Hematopoietic multipotent progenitor cell treated with erythropoietin and hydrocortisone succinate and interleukin-3 and kit ligand, for 6 days (in vitro differentiated cells): Measurements from ENCODE around the gene CACNA1F.

ENCODE experiments used
- DNase-seq: peaks from one replicate; pipeline ENCODE4 v3.0.0-alpha.2; 2015

Gene CACNA1F

DNA sequence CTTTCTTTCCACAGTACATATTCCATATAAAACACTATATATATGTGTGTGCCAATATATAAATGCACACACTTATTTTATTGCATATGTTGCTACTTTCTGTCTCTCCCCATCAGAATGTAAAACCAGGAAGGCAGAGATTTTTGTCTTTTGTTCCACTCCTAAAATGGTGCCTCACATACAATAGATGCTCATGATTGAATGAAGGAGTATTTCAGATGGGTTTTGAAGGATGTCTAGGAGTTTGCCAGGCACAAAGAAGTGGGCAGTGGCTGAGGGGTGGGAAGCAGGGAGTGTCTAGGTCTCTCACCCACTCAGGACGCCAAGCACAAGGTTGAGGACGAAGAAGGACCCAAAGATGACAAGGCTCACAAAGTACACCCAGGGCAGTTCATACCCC is 5.4 kb downstream of the CACNA1F start:
- no peak for DNase-seq

GRCh38 chrX:49226946-49227345 is 6.2 kb downstream of the CACNA1F start:
- no peak for DNase-seq

GRCh38 chrX:49225858-49226257 is 7.3 kb downstream of the CACNA1F start:
- DNase-seq: no peak

DNA sequence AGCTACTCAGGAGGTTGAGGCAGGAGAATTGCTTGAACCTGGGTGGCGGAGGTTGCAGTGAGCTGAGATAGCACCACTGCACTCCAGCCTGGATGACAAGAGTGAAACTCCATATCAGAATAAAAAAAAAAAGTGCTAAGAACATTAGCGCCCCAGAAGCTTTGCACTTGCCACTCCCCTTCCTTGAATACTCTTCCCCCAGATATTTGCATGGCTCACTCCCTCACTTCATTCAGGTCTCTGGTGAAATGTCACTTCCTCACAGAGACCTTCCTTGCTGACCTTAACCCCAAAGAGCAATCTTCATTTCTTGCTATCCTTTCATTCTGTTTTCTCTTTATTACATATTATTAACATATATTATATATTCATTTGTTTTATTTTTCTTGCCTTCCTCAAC is 11.3 kb downstream of the CACNA1F start:
- no peak for DNase-seq

- DNase-seq: no peak
Measured at GRCh38 chrX:49220100-49220499, 13.0 kb downstream of the CACNA1F start.

DNA sequence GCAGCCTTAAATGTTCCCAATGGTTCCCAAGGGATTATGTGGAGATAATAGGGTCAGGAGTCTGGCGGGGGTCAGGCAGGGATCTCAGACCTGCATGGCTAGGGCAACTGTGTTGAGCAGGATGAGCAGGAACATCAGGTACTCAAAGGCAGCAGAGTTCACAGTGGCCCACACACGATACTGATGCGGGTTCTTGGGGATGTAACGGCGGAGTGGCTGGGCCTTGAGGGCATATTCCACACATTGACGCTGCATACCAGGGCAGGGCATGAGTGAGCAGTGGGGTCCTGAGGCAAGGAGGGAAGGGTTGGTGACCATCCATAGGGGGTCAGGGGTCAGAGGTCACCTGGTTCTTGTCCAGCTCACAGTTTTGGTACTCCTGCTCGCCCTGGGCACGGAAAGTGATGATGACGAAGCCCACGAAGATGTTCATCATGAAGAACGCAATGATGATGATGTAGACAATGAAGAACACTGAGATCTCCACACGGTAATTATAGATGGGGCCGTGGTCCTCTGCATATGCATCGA is 18.1 kb downstream of the CACNA1F start:
- no peak for DNase-seq

DNA sequence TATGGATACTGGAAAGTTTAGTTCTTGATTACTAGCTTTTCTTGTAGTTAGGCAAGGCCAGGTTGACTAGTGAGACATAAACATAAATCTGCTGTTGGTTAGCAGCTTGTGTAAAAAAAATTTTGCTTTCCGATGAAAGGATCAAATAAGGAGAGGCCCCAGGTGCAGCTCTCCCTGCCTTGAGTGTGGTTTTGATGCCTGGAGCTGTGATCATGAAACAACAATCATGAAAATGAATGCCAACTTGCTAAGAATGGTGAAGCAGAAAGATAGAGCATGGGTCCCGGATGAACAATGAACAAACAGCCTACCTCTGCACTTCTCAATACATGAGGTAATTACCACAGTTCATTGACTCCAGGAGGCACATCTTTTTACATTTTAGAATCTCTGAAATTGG is 18.7 kb downstream of the CACNA1F start:
- DNase-seq: no peak

DNA sequence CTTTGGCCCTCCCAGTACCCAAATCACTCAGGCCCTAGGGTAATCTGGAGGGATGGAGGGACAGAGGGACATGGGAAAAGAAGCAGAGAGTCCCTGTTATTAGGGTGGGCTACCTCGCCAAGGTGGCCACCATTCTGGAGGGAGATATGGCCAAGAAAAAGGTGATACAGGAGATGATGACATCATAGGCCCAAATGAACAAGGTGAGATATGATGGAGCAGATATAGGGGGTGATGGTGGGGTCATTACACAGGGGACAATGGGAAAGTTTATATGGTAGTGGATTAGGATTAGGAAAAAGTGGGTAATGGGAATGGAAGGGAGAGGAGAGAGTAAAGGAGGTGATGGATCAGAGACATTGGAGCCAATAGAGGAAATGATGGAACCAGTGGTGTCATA is 20.3 kb downstream of the CACNA1F start:
- DNase-seq: no peak

GRCh38 chrX:49212209-49212608 is 20.9 kb downstream of the CACNA1F start:
- DNase-seq: no peak

GRCh38 chrX:49211074-49211473 is 22.1 kb downstream of the CACNA1F start:
- no peak for DNase-seq

DNA sequence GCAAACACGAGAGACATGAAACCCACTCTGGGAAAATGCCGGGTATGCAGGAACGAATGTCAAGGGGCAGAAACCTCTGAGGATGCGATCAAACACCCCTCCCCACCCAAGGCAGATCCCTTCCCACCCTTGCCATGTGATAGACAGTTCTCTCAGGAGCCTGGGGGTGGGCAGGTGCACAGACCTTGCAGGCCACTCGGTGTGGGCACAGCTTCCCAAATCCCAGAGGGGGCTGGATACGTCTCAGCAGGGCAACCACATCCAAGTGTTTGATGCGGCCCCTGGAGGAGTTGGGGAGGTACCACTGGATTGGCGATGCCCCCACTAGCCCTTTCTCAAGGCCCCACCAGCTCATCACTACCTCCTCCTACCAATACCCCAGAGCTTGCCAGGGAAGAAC is 22.7 kb downstream of the CACNA1F start:
- no peak for DNase-seq

DNA sequence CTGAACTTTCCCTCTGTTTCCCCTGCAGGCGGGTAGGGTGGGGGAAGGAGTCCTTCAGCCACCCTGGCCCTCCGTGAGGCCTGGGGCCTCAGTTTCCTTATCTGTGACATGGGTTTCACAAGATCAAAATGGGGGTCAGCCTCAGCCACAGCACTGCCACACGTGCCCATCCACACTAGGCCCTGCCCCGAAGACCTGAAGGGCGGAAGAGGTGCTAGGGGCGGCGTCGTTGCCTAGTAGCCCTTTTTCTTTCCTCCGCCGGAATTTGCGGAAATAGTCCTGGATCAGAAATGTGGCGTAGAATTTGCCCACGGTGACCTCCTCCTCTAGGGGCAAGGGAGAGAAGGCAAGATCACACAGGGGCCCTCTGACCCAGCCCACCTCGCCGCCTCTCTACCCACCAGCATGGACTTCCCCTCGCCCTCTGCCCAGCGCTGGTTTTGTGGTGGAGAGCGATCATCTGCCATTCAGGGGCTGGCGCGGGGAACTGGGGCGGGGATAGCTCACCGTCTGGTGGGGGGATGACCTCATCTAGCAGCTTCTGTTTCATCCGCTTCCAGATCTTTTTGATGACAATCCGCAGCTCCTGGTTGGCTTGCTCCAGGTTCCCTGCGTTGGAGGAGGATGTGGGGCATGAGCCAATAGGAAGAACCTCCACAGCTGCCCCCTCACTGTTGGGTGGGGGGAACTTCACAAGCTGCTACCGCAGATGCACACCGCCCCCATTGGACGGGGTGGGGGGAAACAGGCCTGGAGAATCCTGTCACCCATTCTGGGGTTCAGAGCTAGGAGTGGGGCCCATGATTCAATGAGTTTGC is 23.5 kb downstream of the CACNA1F start:
- DNase-seq: no peak

DNA sequence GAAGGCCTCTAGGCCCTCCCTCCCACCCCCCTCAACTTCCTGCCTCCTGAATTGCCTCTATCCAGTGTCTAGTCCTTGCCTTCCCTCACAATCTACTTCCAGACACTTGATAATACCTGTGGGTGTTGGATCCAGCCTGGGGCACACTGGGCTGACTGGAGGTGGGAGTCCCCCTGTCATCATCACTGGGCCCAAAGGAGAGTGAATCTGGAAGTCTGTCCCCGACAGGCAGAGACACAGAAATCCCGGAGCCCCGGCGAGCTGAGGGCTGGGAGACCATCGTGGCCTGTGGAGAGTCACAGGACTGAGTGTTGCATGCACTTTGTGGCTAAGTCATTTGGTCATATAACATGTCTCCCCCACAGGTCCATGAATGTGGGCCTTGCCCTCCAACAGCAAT is 24.7 kb downstream of the CACNA1F start:
- DNase-seq: no peak

DNA sequence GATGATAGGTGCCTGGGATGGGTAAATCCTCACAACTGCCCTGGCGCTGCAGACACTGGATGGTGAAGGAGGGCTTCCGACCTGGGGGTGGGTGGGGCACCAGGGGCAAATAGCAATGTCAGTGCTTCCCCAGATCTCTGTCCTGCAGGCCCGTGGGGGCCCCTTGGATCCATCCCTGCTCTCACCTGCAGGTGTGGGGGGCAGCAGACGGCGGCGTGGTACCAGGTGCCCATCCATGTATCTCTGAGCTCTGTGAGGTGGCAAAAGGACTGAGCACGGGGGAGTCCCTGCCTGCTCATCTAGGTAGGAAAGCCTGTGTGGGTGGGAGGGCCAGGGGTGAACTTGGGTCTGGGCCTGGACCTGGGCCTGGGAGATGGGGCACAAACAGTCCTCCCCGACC is 26.6 kb downstream of the CACNA1F start:
- DNase-seq: no peak

DNA sequence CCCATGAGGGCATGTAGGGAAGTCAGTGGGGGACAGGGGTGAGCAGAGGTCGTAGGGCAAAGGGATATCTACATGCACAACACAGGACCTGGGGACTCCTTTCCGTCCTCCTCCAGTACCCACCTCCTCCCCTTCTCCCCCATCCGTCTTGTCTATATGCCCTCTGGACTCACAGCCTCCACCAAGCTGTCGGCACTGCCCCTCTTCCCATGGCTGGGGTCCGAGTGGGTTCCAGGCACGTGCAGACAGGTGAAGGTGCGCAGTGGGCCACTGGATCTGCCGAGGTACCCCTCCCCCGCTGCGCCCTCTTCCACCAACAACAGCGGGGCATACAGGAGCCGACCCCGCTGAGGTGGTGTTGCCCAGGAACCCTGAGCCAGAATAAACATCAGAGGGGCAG is 27.7 kb downstream of the CACNA1F start:
- no peak for DNase-seq

DNA sequence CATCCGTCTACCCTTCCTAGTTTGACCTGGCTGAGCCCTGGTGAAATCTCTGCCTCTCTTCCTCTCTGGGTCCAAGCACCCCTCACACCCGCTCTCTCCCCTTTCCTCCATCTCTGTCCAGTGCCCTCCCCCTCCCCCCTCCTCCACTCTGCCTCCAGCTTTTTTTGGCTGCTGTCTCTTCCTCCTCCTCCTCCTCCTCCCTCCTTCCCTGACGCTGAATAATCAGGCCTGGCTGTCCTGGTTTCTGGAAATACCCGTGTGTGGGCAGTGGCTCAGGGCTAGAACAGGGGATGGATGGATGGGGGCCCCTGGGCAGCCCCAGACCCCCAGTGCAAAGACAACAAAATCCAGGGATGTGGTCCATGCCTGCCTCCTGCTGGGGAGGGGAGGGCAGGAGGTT is 28.4 kb downstream of the CACNA1F start:
- DNase-seq: no peak

- DNase-seq: no peak
Measured at GRCh38 chrX:49204017-49204416, 29.1 kb downstream of the CACNA1F start.

DNA sequence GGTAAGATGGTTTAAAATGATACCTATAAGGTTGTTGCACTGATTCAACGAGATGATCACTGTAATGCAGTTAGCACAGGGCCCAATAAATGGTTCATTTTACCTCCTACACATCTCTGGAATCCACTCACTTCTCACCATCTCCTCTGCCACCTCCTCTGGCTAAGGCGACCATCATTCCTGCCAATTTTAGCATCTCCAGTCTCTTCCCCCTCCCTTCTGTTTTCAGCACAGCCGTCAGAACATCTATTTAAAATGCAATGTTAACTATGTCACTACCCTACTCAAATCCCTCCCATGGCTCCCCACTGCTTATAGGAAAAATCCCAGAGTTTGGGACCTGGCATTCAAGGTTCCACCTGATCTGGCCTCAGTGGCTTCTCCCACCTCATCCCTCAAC is 29.6 kb downstream of the CACNA1F start:
- no peak for DNase-seq

GRCh38 chrX:49202022-49202421 is 31.1 kb downstream of the CACNA1F start:
- no peak for DNase-seq

GRCh38 chrX:49199906-49200771 is 33.0 kb downstream of the CACNA1F start, which contains the start of gene SYP:
Gene SYP, minus strand, starts transcription at chrX:49200193. Its CDS starts 7 bp downstream, at chrX:49200186.
- DNase-seq: peak; percentile 87

DNA sequence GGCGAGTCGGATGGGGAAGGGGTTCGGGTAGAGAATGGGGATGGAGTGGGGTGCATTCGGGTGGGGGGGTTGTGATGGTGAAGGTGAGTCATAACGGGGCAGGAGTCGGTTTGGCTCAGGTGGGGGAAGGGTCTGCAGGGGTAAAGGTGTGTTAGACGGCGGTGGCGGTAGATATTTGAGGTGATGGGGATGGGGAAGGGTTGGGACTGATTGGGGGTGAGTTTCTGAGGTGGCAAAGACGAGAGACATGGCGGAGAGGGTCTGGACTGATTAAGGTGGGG is 33.9 kb downstream of the CACNA1F start:
- DNase-seq: no peak

DNA sequence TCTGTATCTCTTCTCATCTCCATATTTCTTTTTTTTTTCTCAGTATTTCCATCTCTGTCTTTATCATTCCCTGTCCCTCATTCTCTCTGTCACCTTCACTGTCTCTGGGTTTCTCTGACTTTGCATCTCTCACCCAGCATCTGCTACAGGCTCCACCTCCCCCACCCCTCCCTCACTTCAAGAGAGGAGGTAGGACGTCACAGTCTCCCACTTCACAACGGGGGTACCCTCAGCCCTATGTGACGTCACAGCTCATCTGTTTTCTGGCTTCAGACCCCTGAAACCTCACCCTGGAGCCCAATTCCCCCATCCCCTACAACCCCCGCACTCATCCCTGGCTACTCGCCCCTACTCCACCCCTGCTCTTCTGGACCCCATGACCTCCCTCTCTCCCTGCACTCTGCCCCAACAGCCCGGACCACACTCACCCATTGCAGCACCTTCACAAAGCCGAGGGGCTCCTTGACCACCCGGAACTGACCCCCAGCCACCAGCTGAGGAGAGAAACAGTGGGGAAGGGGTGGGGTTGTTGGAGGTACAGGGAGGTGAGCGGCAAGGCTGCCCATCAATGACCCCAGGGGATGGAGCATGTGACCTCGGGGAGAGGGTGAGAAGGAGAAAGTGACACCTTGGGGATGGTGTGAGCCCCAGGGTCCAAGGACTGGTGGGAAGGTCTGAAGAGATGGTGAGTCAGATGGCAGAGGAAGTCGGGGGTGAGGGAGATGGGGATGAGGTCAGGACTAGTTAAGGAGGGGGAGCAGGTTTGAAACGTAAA is 34.4 kb downstream of the CACNA1F start:
- no peak for DNase-seq

DNA sequence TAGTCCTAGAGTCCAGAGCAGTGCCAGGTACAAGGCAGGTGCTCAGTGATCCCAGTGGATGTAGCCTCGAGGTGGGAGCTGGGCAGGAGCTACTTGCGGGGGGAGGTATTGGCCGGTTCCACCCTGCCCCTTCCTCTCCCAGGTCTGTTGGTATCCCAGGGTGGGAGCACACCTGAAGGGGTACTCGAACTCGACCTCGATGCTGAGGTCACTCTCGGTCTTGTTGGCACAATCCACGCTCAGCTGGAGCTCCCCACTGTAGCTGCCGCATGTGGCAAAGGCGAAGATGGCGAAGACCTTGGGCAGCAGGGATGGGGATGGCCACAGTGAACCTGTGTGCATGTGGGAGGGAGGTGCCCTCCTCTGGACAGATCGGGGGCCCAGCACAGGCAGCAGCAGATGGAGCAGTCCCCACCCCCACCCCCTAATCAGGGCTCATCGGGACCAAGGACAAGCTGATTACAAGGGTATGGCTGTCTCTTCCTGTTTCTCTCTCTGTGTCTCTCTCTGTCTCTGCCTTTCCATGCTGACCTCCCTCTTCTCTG is 35.5 kb downstream of the CACNA1F start:
- no peak for DNase-seq
